Stomach (tissue), 4 donors: ENCODE results near the gene NPEPPS.
"Not testable (repeated sequence)": the region's sequence is repeated elsewhere in the genome, so short reads cannot be mapped to it uniquely, and the experiment has no call there.

Experiments used
- CTCF ChIP-seq, 7 experiments: fragments of 450-650 bp in 4 of 7; fragments of 200-600 bp in 3 of 7; sonication (generic) in 3 of 7; IDR thresholded peaks; one replicate each; pipeline ENCODE4 v1.5.1; 2016 to 2019; ENCODE audit warnings: antibody characterized with exemption in 7 of 7, control low read depth in 2 of 7, mild to moderate bottlenecking in 1 of 7
- EP300 ChIP-seq: sonication (generic); formaldehyde crosslinking; IDR thresholded peaks from one replicate; pipeline ENCODE4 v1.6.1; 2017; ENCODE audit warnings: antibody characterized with exemption
- POLR2A ChIP-seq, 4 donors: fragments of 450-650 bp; IDR thresholded peaks; one replicate each; pipeline ENCODE4 v1.6.1; 2016; ENCODE audit warnings: antibody characterized with exemption in 4 of 4, control low read depth in 2 of 4, mild to moderate bottlenecking in 1 of 4, moderate library complexity in 1 of 4
- POLR2AphosphoS5 ChIP-seq, 3 donors: sonication (generic); formaldehyde crosslinking; IDR thresholded peaks; one replicate each; pipeline ENCODE4 v1.6.1; 2016; ENCODE audit warnings: antibody characterized with exemption in 3 of 3

DNA sequence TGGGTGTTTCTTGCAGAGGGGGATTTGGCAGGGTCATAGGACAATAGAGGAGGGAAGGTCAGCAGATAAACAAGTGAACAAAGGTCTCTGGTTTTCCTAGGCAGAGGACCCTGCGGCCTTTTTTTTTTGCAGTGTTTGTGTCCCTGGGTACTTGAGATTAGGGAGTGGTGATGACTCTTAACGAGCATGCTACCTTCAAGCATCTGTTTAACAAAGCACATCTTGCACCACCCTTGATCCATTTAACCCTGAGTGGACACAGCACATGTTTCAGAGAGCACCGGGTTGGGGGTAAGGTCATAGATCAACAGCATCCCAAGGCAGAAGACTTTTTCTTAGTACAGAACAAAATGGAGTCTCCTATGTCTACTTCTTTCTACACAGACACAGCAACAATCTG is 25.2 kb downstream of the NPEPPS start:
- TF ChIP-seq POLR2AphosphoS5 (IDR thresholded peaks at IDR 0.05); CTCF (IDR thresholded peaks at IDR 0.05); POLR2A (IDR thresholded peaks at IDR 0.05); EP300: not testable (repeated sequence)
